K562 (cell line): ENCODE results near the gene VPS26A. TPM values are rescaled to one million over a fixed set of nuclear protein-coding genes. Genes with fewer than 3 reads are reported as not detected.

Experiments used
- ARID3A ChIP-seq: IDR thresholded peaks from 2 replicates; pipeline ENCODE4 v1.6.1; 2012; ENCODE audit warnings: low read depth, low read length, improper control_type of control experiment, borderline replicate concordance
- FOS ChIP-seq: IDR thresholded peaks from 3 replicates; pipeline ENCODE4 v1.6.1; 2011; ENCODE audit not compliant: insufficient read length; ENCODE audit errors: extremely low read depth
- FOXP1 ChIP-seq: sonication (generic); formaldehyde crosslinking; IDR thresholded peaks from 2 replicates; pipeline ENCODE4 v1.8.0; 2022; ENCODE audit warnings: mild to moderate bottlenecking, missing genetic modification reagents
- HCFC1 ChIP-seq: IDR thresholded peaks from 2 replicates; pipeline ENCODE4 v1.6.1; 2012; ENCODE audit warnings: low read depth, low read length, improper control_type of control experiment
- HDAC6 ChIP-seq: IDR thresholded peaks from 2 replicates; pipeline ENCODE4 v1.6.1; 2012; ENCODE audit warnings: low read depth, mild to moderate bottlenecking, control low read depth, inconsistent platforms, low read length, moderate library complexity
- MBD2 ChIP-seq: sonication (generic); IDR thresholded peaks from 2 replicates; pipeline ENCODE4 v1.6.1; 2016; ENCODE audit warnings: low read depth, borderline replicate concordance
- MGA ChIP-seq: fragments of 450-650 bp; IDR thresholded peaks from 2 replicates; pipeline ENCODE4 v1.6.1; 2016; ENCODE audit warnings: mild to moderate bottlenecking, moderate library complexity
- MYC ChIP-seq, 2 experiments: fragments of 250-450 bp in 1 of 2; sonication (Bioruptor Pico) in 1 of 2; IDR thresholded peaks; 2 replicates each; pipeline versions ENCODE4 v1.5.1 to v1.6.1; 2012 to 2021; ENCODE audit warnings: low read depth in 2 of 2, borderline replicate concordance in 1 of 2, improper control_type of control experiment in 1 of 2, low read length in 1 of 2, mild to moderate bottlenecking in 1 of 2, moderate library complexity in 1 of 2
- NBN ChIP-seq: fragments of 450-650 bp; IDR thresholded peaks from 2 replicates; pipeline ENCODE4 v1.6.1; 2016; ENCODE audit warnings: low read depth, mild to moderate bottlenecking
- SP1 ChIP-seq: sonication (generic); formaldehyde crosslinking; IDR thresholded peaks from 2 replicates; pipeline ENCODE4 v1.8.1; 2022; ENCODE audit warnings: mild to moderate bottlenecking, missing genetic modification reagents
- ZNF324 ChIP-seq: fragments of 250-450 bp; sonication (Bioruptor Pico); IDR thresholded peaks from 2 replicates; pipeline ENCODE4 v1.4.0; 2020; ENCODE audit warnings: mild to moderate bottlenecking
- ZNF77 ChIP-seq: fragments of 250-450 bp; sonication (Bioruptor Pico); IDR thresholded peaks from 2 replicates; pipeline ENCODE4 v1.5.0; 2020
- polyA plus RNA-seq, 8 experiments: library from polyadenylated mRNA; depleted of rRNA in 4 of 8; stranded (reverse) in 5 of 8; unstranded in 3 of 8; fragments of >200 nt; fragmentation: Nextera tagmentation in 2 of 8; fragmentation: Illumina TruSeq in 1 of 8; extraction: Ambion mirVana in 2 of 8; extraction: Trizol in 1 of 8; gene quantifications; 2 replicates each; pipeline versions ENCODE4 v1.2.1 to v1.2.3, GENCODE V29; 2011 to 2014; ENCODE audit warnings: inconsistent platforms in 1 of 8, missing spikeins in 1 of 8
- total RNA-seq, 7 experiments: library from RNA; depleted of rRNA in 6 of 7; stranded (reverse); fragments of >200 nt in 6 of 7; fragmentation: Illumina TruSeq in 2 of 7; extraction: Trizol in 2 of 7; gene quantifications; 2 replicates each; pipeline versions ENCODE4 v1.2.1 to v1.2.3, GENCODE V29; 2011 to 2021; ENCODE audit warnings: low replicate concordance in 1 of 7

VPS26A gene
- total and polyA plus RNA-seq, 9 of the 15 experiments (the other 6 are each of a cell fraction or from before 2014, with no cell fraction given) = 47.1 to 137 (median 69.3) TPM

GRCh38 chr10:69092959-69093850 lies 30.8 kb upstream of the VPS26A start (continued):
- TF ChIP-seq FOXP1 = no peak
- TF ChIP-seq ZNF77 (CRISPR knock-in tag) = no peak
- no peak for TF ChIP-seq HDAC6
- 0 out of 2 replicates have a peak, but pooled peaks have one; percentile 40 for TF ChIP-seq MYC (IDR thresholded peaks at IDR 0.05; ENCODE audit: low read depth, low read length)
- no peak for TF ChIP-seq MYC (CRISPR knock-in tag; IDR thresholded peaks at IDR 0.05; ENCODE audit: borderline replicate concordance, low read depth)
- 0 out of 2 replicates have a peak, but pooled peaks have one; percentile 37 for TF ChIP-seq NBN
- TF ChIP-seq ZNF324 (CRISPR knock-in tag) = no peak
- TF ChIP-seq MGA = peak; percentile 59
- TF ChIP-seq ARID3A = peak; percentile 64; the same call in 1 of the 2 replicates
- TF ChIP-seq FOS = no peak
- no peak for TF ChIP-seq MBD2
- 0 out of 2 replicates have a peak, but pooled peaks have one; percentile 41 for TF ChIP-seq SP1
- TF ChIP-seq HCFC1 = peak; percentile 22; the same call in 1 of the 2 replicates
